HG03175 (cell line): ENCODE results near the gene SLC39A5.
"Not testable (repeated sequence)": the region's sequence is repeated elsewhere in the genome, so short reads cannot be mapped to it uniquely, and the experiment has no call there.

Experiments used
- ATAC-seq: cut with Tn5 transposase; IDR thresholded peaks from one replicate; pipeline ENCODE4 v1.9.1; 2021; ENCODE audit warnings: mild to moderate bottlenecking, moderate library complexity; ENCODE audit not compliant: unreplicated experiment

SLC39A5 gene

GRCh38 chr12:56271031-56271430 is 41.2 kb downstream of the SLC39A5 start:
- no peak for ATAC-seq

- ATAC-seq, result not testable (repeated sequence)
Measured at GRCh38 chr12:56272468-56272867, 42.6 kb downstream of the SLC39A5 start.

GRCh38 chr12:56274299-56274698 is 44.4 kb downstream of the SLC39A5 start:
- ATAC-seq, result no peak

GRCh38 chr12:56278905-56279304 is 49.1 kb downstream of the SLC39A5 start:
- no peak for ATAC-seq

- no peak for ATAC-seq
Measured at GRCh38 chr12:56280849-56281248, 51.0 kb downstream of the SLC39A5 start.

GRCh38 chr12:56282030-56282429 is 52.2 kb downstream of the SLC39A5 start:
- ATAC-seq, result no peak

- no peak for ATAC-seq
Measured at GRCh38 chr12:56282579-56282978, 52.7 kb downstream of the SLC39A5 start.

GRCh38 chr12:56284263-56284662 is 54.4 kb downstream of the SLC39A5 start:
- ATAC-seq, result not testable (repeated sequence)

- no peak for ATAC-seq
Measured at GRCh38 chr12:56286044-56286830, 56.4 kb downstream of the SLC39A5 start.
